Astrocyte of the spinal cord (primary cell): Measurements from ENCODE around the gene EPHA2.
A peak's percentile ranks its signal among the peaks of the same experiment; 100 is the strongest.

ENCODE experiments used
- DNase-seq: peaks from one replicate; pipeline ENCODE4 v3.0.0; 2011; ENCODE audit warnings: low read depth, low spot score
- H3K4me3 ChIP-seq: 2 replicates; pipeline ENCODE4 v1.5.1; 2011; ENCODE audit warnings: low read depth, mild to moderate bottlenecking, low read length, moderate library complexity
- in situ Hi-C: cut with HindIII; loops from 2 replicates; pipeline ENCODE4 v1.10.0; 2017; ENCODE audit warnings: low sequenced_read_pairs
- TF ChIP-seq, protein P1 (sequence below): IDR thresholded peaks from 2 replicates; pipeline ENCODE4 v1.5.1; 2012; ENCODE audit warnings: low read depth, mild to moderate bottlenecking, low read length, inconsistent platforms

EPHA2 gene

GRCh38 chr1:16075337-16076030, 80.4 kb downstream of the EPHA2 start:
- in situ Hi-C loops: no loop called here
- peak; percentile 68 for DNase-seq
- H3K4me3 ChIP-seq: no peak overlapping the region
- TF ChIP-seq, protein P1, sequence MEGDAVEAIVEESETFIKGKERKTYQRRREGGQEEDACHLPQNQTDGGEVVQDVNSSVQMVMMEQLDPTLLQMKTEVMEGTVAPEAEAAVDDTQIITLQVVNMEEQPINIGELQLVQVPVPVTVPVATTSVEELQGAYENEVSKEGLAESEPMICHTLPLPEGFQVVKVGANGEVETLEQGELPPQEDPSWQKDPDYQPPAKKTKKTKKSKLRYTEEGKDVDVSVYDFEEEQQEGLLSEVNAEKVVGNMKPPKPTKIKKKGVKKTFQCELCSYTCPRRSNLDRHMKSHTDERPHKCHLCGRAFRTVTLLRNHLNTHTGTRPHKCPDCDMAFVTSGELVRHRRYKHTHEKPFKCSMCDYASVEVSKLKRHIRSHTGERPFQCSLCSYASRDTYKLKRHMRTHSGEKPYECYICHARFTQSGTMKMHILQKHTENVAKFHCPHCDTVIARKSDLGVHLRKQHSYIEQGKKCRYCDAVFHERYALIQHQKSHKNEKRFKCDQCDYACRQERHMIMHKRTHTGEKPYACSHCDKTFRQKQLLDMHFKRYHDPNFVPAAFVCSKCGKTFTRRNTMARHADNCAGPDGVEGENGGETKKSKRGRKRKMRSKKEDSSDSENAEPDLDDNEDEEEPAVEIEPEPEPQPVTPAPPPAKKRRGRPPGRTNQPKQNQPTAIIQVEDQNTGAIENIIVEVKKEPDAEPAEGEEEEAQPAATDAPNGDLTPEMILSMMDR: no peak
